ENCODE data around the gene ANTXR1.

Gene ANTXR1

GRCh38 chr2:69092857-69093256, 79.9 kb downstream of the ANTXR1 start:
- H3K27me3 ChIP-seq (ENCODE audit: control insufficient read depth, insufficient read depth, low read length): no peaks in the 10 kb centered on the region
- peaks cover 23% of the 10 kb centered on the region for H3K36me3 ChIP-seq (ENCODE audit: control insufficient read depth, low read depth, low read length)
- no peaks in the 10 kb centered on the region for H3K9me3 ChIP-seq (ENCODE audit: control insufficient read depth, low read depth, low read length)
- H3K9ac ChIP-seq (ENCODE audit: low read length): no peak overlapping the region
- H3K27ac ChIP-seq (ENCODE audit: low read length): no peak overlapping the region
- H3K4me1 ChIP-seq (ENCODE audit: control insufficient read depth, low read depth, low read length): no peaks in the 10 kb centered on the region
- H3K4me3 ChIP-seq (ENCODE audit: low read length): no peak overlapping the region

GRCh38 chr2:69095305-69095704, 82.3 kb downstream of the ANTXR1 start:
- H3K27me3 ChIP-seq (ENCODE audit: control insufficient read depth, insufficient read depth, low read length): no peaks in the 10 kb centered on the region
- peaks cover 27% of the 10 kb centered on the region for H3K36me3 ChIP-seq (ENCODE audit: control insufficient read depth, low read depth, low read length)
- H3K9me3 ChIP-seq (ENCODE audit: control insufficient read depth, low read depth, low read length): no peaks in the 10 kb centered on the region
- no peak overlapping the region for H3K4me3 ChIP-seq (ENCODE audit: low read length)
- H3K9ac ChIP-seq (ENCODE audit: low read length): no peak overlapping the region
- no peaks in the 10 kb centered on the region for H3K4me1 ChIP-seq (ENCODE audit: control insufficient read depth, low read depth, low read length)
- H3K27ac ChIP-seq (ENCODE audit: low read length): no peak overlapping the region

DNA sequence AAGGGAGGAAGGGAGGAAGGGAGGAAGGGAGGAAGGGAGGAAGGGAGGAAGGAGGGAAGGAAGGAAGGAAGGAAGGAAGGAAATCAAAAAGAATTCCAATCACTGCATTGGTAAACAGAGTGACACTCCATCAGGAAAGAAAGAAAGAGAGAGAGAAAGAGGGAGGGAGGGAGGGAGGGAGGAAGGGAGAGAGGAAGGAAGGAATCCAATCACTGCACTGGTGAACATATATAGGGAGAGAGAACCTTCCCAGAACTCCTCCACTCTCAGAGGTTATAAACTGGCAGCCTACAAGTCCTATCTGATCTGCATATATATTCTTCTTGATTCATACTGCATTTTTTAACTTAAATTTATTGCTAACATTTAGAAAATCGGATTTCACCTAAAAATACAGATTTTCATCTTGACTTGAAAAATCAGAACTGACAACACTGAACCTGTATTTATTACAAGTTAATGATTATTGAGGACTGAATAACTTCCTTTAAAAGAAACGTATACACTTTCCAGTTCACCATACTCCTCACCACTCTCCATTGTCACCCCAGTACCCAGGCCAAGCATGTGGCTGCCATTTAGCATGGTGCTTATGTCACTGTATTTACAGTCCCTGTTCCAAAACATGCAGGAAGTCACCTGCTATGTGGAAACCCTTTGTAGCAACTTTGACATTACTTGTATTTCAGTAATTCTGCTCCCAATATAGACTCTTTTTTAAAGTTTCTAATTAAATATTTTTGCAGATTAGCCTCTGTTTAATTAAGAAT, 83.5 kb downstream of the ANTXR1 start:
- no peak overlapping the region for H3K9ac ChIP-seq (ENCODE audit: low read length)
- H3K36me3 ChIP-seq (ENCODE audit: control insufficient read depth, low read depth, low read length): peaks cover 21% of the 10 kb centered on the region
- no peak overlapping the region for H3K27ac ChIP-seq (ENCODE audit: low read length)
- H3K4me3 ChIP-seq (ENCODE audit: low read length): no peak overlapping the region
- no peaks in the 10 kb centered on the region for H3K27me3 ChIP-seq (ENCODE audit: control insufficient read depth, insufficient read depth, low read length)
- H3K4me1 ChIP-seq (ENCODE audit: control insufficient read depth, low read depth, low read length): no peaks in the 10 kb centered on the region
- H3K9me3 ChIP-seq (ENCODE audit: control insufficient read depth, low read depth, low read length): no peaks in the 10 kb centered on the region

GRCh38 chr2:69097148-69097610, 84.2 kb downstream of the ANTXR1 start:
- H3K9ac ChIP-seq (ENCODE audit: low read length): no peak overlapping the region
- peaks cover 16% of the 10 kb centered on the region for H3K36me3 ChIP-seq (ENCODE audit: control insufficient read depth, low read depth, low read length)
- H3K27me3 ChIP-seq (ENCODE audit: control insufficient read depth, insufficient read depth, low read length): no peaks in the 10 kb centered on the region
- no peaks in the 10 kb centered on the region for H3K9me3 ChIP-seq (ENCODE audit: control insufficient read depth, low read depth, low read length)
- H3K27ac ChIP-seq (ENCODE audit: low read length): no peak overlapping the region
- H3K4me1 ChIP-seq (ENCODE audit: control insufficient read depth, low read depth, low read length): no peaks in the 10 kb centered on the region
- H3K4me3 ChIP-seq (ENCODE audit: low read length): no peak overlapping the region

- H3K4me3 ChIP-seq (ENCODE audit: low read length): no peak overlapping the region
- H3K9ac ChIP-seq (ENCODE audit: low read length): no peak overlapping the region
- peaks cover 22% of the 10 kb centered on the region for H3K36me3 ChIP-seq (ENCODE audit: control insufficient read depth, low read depth, low read length)
- H3K27ac ChIP-seq (ENCODE audit: low read length): no peak overlapping the region
- H3K4me1 ChIP-seq (ENCODE audit: control insufficient read depth, low read depth, low read length): no peaks in the 10 kb centered on the region
- H3K27me3 ChIP-seq (ENCODE audit: control insufficient read depth, insufficient read depth, low read length): no peaks in the 10 kb centered on the region
- no peaks in the 10 kb centered on the region for H3K9me3 ChIP-seq (ENCODE audit: control insufficient read depth, low read depth, low read length)
Measured at GRCh38 chr2:69097891-69098655, 85.1 kb downstream of the ANTXR1 start.

GRCh38 chr2:69099541-69099940, 86.6 kb downstream of the ANTXR1 start:
- no peak overlapping the region for H3K9ac ChIP-seq (ENCODE audit: low read length)
- H3K9me3 ChIP-seq (ENCODE audit: control insufficient read depth, low read depth, low read length): no peaks in the 10 kb centered on the region
- no peaks in the 10 kb centered on the region for H3K27me3 ChIP-seq (ENCODE audit: control insufficient read depth, insufficient read depth, low read length)
- no peak overlapping the region for H3K4me3 ChIP-seq (ENCODE audit: low read length)
- H3K27ac ChIP-seq (ENCODE audit: low read length): no peak overlapping the region
- no peaks in the 10 kb centered on the region for H3K4me1 ChIP-seq (ENCODE audit: control insufficient read depth, low read depth, low read length)
- peaks cover 19% of the 10 kb centered on the region for H3K36me3 ChIP-seq (ENCODE audit: control insufficient read depth, low read depth, low read length)

DNA sequence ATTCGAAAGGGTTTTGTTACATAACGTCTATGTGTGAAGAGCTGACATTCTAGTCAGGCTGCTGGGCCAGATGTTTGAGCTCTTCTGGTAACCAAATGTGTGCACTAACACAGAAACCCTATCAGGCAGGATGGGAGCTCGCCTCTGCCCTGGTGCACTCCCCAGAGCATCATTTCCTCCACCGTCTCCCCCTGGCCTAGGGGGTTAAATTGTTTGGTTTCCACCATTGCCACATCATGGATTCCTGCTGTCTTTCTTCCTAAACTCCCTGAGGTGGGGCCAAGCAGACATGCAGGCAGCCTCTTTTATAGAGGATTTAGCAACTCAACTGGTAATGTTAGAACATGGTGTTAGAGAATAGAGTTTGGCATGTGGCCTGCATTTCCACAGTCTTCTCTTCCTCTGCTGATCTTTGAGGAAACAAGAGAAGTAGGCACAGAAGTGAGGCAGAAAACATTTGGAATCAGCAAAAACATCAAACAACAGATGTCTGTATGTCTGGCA, 87.3 kb downstream of the ANTXR1 start:
- no peaks in the 10 kb centered on the region for H3K9me3 ChIP-seq (ENCODE audit: control insufficient read depth, low read depth, low read length)
- no peak overlapping the region for H3K27ac ChIP-seq (ENCODE audit: low read length)

DNA sequence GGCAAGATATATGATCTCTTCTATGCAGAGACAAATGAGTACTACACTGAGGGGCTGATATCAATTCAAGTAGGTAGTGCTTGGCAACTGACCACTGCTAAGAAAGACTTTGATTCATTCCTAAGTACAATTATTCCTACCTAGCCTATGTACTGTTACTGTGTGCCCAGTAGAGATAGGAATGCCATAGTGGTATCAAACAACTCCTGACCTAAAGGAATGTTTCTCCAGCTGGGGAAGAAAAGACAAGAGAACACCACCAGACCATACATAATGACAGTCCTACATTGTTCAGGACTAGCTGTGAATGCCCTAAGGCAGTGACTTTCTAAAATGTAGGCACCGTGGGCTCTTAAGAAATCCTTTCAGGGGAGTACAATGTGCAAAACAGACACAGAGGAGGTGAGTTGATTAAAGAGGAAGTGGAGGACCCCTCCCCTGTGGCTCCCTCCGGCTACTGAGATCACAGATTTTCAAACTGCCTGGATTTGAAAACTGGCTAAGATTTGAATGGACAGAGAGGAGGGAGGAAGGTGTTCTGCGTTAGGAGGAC, 89.1 kb downstream of the ANTXR1 start:
- Histone ChIP-seq H3K36me3 (ENCODE audit: control insufficient read depth, low read depth, low read length) (peaks cover 19% of the 10 kb centered on the region), H3K27me3 (ENCODE audit: control insufficient read depth, insufficient read depth, low read length) (no peaks in the 10 kb centered on the region), H3K27ac (ENCODE audit: low read length) (no peak overlapping the region), H3K9me3 (ENCODE audit: control insufficient read depth, low read depth, low read length) (no peaks in the 10 kb centered on the region), H3K4me1 (ENCODE audit: control insufficient read depth, low read depth, low read length) (no peaks in the 10 kb centered on the region), H3K4me3 (ENCODE audit: low read length) (no peak overlapping the region), H3K9ac (ENCODE audit: low read length) (no peak overlapping the region)

More for the DNA sequence above, 87.3 kb downstream of the ANTXR1 start:
- H3K4me1 ChIP-seq (ENCODE audit: control insufficient read depth, low read depth, low read length): no peaks in the 10 kb centered on the region
- H3K36me3 ChIP-seq (ENCODE audit: control insufficient read depth, low read depth, low read length): peaks cover 19% of the 10 kb centered on the region
- no peak overlapping the region for H3K4me3 ChIP-seq (ENCODE audit: low read length)
- H3K27me3 ChIP-seq (ENCODE audit: control insufficient read depth, insufficient read depth, low read length): no peaks in the 10 kb centered on the region
- H3K9ac ChIP-seq (ENCODE audit: low read length): no peak overlapping the region

- Histone ChIP-seq H3K4me1 (ENCODE audit: control insufficient read depth, low read depth, low read length) (no peaks in the 10 kb centered on the region), H3K27ac (ENCODE audit: low read length) (no peak overlapping the region), H3K9me3 (ENCODE audit: control insufficient read depth, low read depth, low read length) (no peaks in the 10 kb centered on the region), H3K4me3 (ENCODE audit: low read length) (no peak overlapping the region), H3K36me3 (ENCODE audit: control insufficient read depth, low read depth, low read length) (peaks cover 15% of the 10 kb centered on the region), H3K9ac (ENCODE audit: low read length) (no peak overlapping the region), H3K27me3 (ENCODE audit: control insufficient read depth, insufficient read depth, low read length) (no peaks in the 10 kb centered on the region)
Measured at GRCh38 chr2:69103419-69103818, 90.4 kb downstream of the ANTXR1 start.

DNA sequence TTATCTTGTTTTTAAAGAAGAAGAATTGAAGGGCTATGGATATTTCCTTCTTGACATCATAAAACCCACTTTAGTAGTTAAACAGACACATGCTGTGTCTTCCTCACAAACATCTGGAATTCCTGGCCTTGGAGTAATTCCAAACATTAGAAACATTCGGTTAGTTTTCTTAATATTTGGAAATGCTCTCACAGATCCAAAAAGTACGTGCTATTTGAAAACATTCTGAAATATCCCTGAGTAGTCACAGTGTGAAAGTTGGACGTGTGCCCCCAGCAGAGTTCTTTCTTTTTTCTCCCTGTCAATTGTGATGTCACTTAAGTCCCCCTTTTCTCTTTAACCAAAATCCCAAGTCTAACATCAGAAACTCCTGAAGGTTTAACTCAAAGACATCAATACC, 91.3 kb downstream of the ANTXR1 start:
- Histone ChIP-seq H3K9me3 (ENCODE audit: control insufficient read depth, low read depth, low read length) (no peaks in the 10 kb centered on the region), H3K27me3 (ENCODE audit: control insufficient read depth, insufficient read depth, low read length) (no peaks in the 10 kb centered on the region), H3K9ac (ENCODE audit: low read length) (no peak overlapping the region), H3K27ac (ENCODE audit: low read length) (no peak overlapping the region), H3K36me3 (ENCODE audit: control insufficient read depth, low read depth, low read length) (peaks cover 15% of the 10 kb centered on the region), H3K4me3 (ENCODE audit: low read length) (no peak overlapping the region), H3K4me1 (ENCODE audit: control insufficient read depth, low read depth, low read length) (no peaks in the 10 kb centered on the region)

DNA sequence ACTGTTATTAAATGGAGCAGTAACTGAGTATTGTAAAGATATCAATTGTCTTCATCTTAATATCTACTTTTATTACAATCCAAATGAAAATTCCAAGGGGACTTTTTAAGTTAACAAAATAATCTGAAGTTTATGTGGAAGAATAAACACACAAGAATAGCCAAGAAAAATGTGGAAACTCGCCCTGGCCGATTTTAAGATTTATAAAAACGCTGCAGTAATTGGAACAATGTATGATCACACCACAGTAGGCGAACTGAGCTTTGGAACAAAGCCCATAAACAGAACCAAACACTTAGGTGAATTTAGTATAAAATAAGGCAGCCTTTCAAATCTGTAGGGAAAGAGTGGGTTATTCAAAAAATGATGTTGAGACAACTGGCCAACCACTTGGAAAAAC, 96.3 kb downstream of the ANTXR1 start:
- H3K27me3 ChIP-seq (ENCODE audit: control insufficient read depth, insufficient read depth, low read length): no peaks in the 10 kb centered on the region
- H3K36me3 ChIP-seq (ENCODE audit: control insufficient read depth, low read depth, low read length): no peaks in the 10 kb centered on the region
- H3K9me3 ChIP-seq (ENCODE audit: control insufficient read depth, low read depth, low read length): no peaks in the 10 kb centered on the region
- H3K9ac ChIP-seq (ENCODE audit: low read length): no peak overlapping the region
- H3K4me1 ChIP-seq (ENCODE audit: control insufficient read depth, low read depth, low read length): peaks cover 11% of the 10 kb centered on the region
- no peak overlapping the region for H3K27ac ChIP-seq (ENCODE audit: low read length)
- no peak overlapping the region for H3K4me3 ChIP-seq (ENCODE audit: low read length)
